Fibroblast of lung (primary cell): ENCODE measurements around the gene TGFBR3. TPM values are rescaled to one million over a fixed set of nuclear protein-coding genes. Genes with fewer than 3 reads are reported as not detected.

Source experiments
- DNase-seq, 2 donors: peaks; one replicate each; pipeline versions ENCODE4 v3.0.0 to v3.0.0-alpha.2; 2010; ENCODE audit warnings: low read depth in 2 of 2
- H2AFZ ChIP-seq: 2 replicates; pipeline ENCODE4 v1.5.1; 2012; ENCODE audit warnings: low read length, control low read depth, inconsistent platforms
- H3K27ac ChIP-seq: 2 replicates; pipeline ENCODE4 v1.5.1; 2011; ENCODE audit warnings: low read length, control low read depth; ENCODE audit not compliant: insufficient read depth
- H3K27me3 ChIP-seq: 2 replicates; pipeline ENCODE4 v1.5.1; 2011; ENCODE audit warnings: mild to moderate bottlenecking, low read length; ENCODE audit not compliant: control insufficient read depth, insufficient read depth
- H3K36me3 ChIP-seq: 2 replicates; pipeline ENCODE4 v1.5.1; 2011; ENCODE audit warnings: low read length; ENCODE audit not compliant: control insufficient read depth, insufficient read depth
- H3K4me1 ChIP-seq: 2 replicates; pipeline ENCODE4 v1.5.1; 2011; ENCODE audit warnings: low read length; ENCODE audit not compliant: control insufficient read depth, insufficient read depth; ENCODE audit errors: extremely low read depth
- H3K4me2 ChIP-seq: 2 replicates; pipeline ENCODE4 v1.5.1; 2011; ENCODE audit warnings: low read length, control low read depth; ENCODE audit not compliant: insufficient read depth; ENCODE audit errors: extremely low read depth
- H3K4me3 ChIP-seq, 4 experiments: fragments of 200-600 bp in 1 of 4; sonication (generic) in 1 of 4; replicated peaks in 1 of 4; 2 replicates each; pipeline ENCODE4 v1.5.1; 2011 to 2016; ENCODE audit warnings: low read length in 4 of 4, low read depth in 3 of 4, mild to moderate bottlenecking in 3 of 4, control low read depth in 2 of 4, inconsistent platforms in 1 of 4, mixed read lengths in 1 of 4; ENCODE audit not compliant: insufficient read depth in 1 of 4; ENCODE audit errors: control extremely low read depth in 1 of 4
- H3K79me2 ChIP-seq: 2 replicates; pipeline ENCODE4 v1.5.1; 2012; ENCODE audit warnings: mild to moderate bottlenecking, low read length, inconsistent platforms; ENCODE audit not compliant: control insufficient read depth, insufficient read depth
- H3K9ac ChIP-seq: 2 replicates; pipeline ENCODE4 v1.5.1; 2011; ENCODE audit warnings: mild to moderate bottlenecking, low read length, control low read depth; ENCODE audit not compliant: insufficient read depth
- H3K9me3 ChIP-seq: 2 replicates; pipeline ENCODE4 v1.5.1; 2012; ENCODE audit warnings: low read depth, low read length; ENCODE audit not compliant: control insufficient read depth, insufficient read depth
- H4K20me1 ChIP-seq: 2 replicates; pipeline ENCODE4 v1.5.1; 2011; ENCODE audit warnings: low read length; ENCODE audit not compliant: control insufficient read depth, insufficient read depth; ENCODE audit errors: extremely low read depth
- CTCF ChIP-seq, 2 donors: IDR thresholded peaks in 1 of 2; conservative IDR thresholded peaks in 1 of 2; 1 replicate in 1 of 2; 2 replicates in 1 of 2; pipeline ENCODE4 v1.5.1; 2011 to 2012; ENCODE audit warnings: low read length in 2 of 2, control low read depth in 1 of 2, inconsistent platforms in 1 of 2, low read depth in 1 of 2, mild to moderate bottlenecking in 1 of 2
- EZH2 ChIP-seq: IDR thresholded peaks from 2 replicates; pipeline ENCODE4 v1.5.1; 2012; ENCODE audit warnings: low read length, control low read depth, mild to moderate bottlenecking; ENCODE audit errors: missing control alignments
- polyA plus RNA-seq, 2 donors: library from polyadenylated mRNA; depleted of rRNA in 1 of 2; stranded (reverse) in 1 of 2; unstranded in 1 of 2; fragments of >200 nt; gene quantifications; 2 replicates each; pipeline ENCODE4 v1.2.1, GENCODE V29; 2011 to 2012; ENCODE audit warnings: missing spikeins in 1 of 2
- total RNA-seq: library from RNA; depleted of rRNA; stranded (reverse); fragments of >200 nt; gene quantifications from 2 replicates; pipeline ENCODE4 v1.2.1, GENCODE V29; 2014

Gene TGFBR3
- total and polyA plus RNA-seq, 2 donors (not counting 1 experiment from before 2014, with no cell fraction given), result 68.3 to 98.1 TPM

DNA sequence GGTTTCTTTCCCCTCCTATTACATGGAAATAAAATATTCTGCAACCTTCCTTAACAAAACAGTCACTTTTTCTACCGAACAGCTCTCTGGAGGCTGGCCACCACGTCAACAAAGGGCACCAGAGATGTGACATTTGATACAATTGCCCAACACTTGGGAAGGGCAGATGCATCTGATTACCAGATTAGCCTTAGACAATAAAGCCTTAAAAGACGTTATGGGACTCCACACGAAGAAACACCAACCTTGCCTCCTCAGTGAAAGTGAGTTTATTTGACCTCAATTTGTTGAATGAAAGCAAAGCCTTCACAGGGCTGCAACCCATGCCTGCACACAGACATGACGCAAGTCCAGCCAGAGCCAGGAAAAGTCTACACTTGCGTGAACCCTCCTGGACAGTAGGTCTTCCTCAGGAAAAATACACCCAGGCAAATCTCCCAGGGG lies 136.1 kb downstream of the TGFBR3 start:
- Histone ChIP-seq H2AFZ (no peak overlapping the region), H3K4me1 (peaks cover 15% of the 10 kb centered on the region), H3K9me3 (no peaks in the 10 kb centered on the region), H3K9ac (no peak overlapping the region), H3K4me2 (no peak overlapping the region), H3K27me3 (no peaks in the 10 kb centered on the region), H3K36me3 (no peaks in the 10 kb centered on the region), H4K20me1 (no peaks in the 10 kb centered on the region), H3K27ac (no peak overlapping the region), H3K4me3 (no peak overlapping the region), H3K79me2 (no peaks in the 10 kb centered on the region)
- TF ChIP-seq EZH2 (no peak), CTCF (conservative IDR thresholded peaks at IDR 0.05 in 1 of 2, IDR thresholded peaks at IDR 0.05 in 1 of 2; ENCODE audit: low read depth in 1 of 2, low read length in 2 of 2) (no peak)
- no peak for DNase-seq

GRCh38 chr1:91747666-91748065 lies 138.3 kb downstream of the TGFBR3 start:
- no peaks in the 10 kb centered on the region for H4K20me1 ChIP-seq
- H3K4me1 ChIP-seq, result peaks cover 15% of the 10 kb centered on the region
- no peaks in the 10 kb centered on the region for H3K36me3 ChIP-seq
- H3K9ac ChIP-seq, result no peak overlapping the region
- H2AFZ ChIP-seq, result no peak overlapping the region
- H3K4me3 ChIP-seq, result no peak overlapping the region
- H3K27me3 ChIP-seq, result no peaks in the 10 kb centered on the region
- TF ChIP-seq EZH2 (no peak), CTCF (conservative IDR thresholded peaks at IDR 0.05 in 1 of 2, IDR thresholded peaks at IDR 0.05 in 1 of 2; ENCODE audit: low read depth in 1 of 2, low read length in 2 of 2) (no peak)
- DNase-seq, result no peak
- H3K79me2 ChIP-seq, result no peaks in the 10 kb centered on the region
- no peak overlapping the region for H3K4me2 ChIP-seq
- H3K27ac ChIP-seq, result no peak overlapping the region
- no peaks in the 10 kb centered on the region for H3K9me3 ChIP-seq

GRCh38 chr1:91746728-91747338 lies 139.1 kb downstream of the TGFBR3 start:
- no peaks in the 10 kb centered on the region for H4K20me1 ChIP-seq
- no peak overlapping the region for H3K9ac ChIP-seq
- H3K27me3 ChIP-seq, result no peaks in the 10 kb centered on the region
- H3K4me1 ChIP-seq, result peaks cover 13% of the 10 kb centered on the region
- no peak overlapping the region for H2AFZ ChIP-seq
- no peaks in the 10 kb centered on the region for H3K9me3 ChIP-seq
- no peak overlapping the region for H3K4me3 ChIP-seq
- no peak overlapping the region for H3K4me2 ChIP-seq
- TF ChIP-seq CTCF (conservative IDR thresholded peaks at IDR 0.05 in 1 of 2, IDR thresholded peaks at IDR 0.05 in 1 of 2; ENCODE audit: low read depth in 1 of 2, low read length in 2 of 2) (no peak), EZH2 (no peak)
- H3K27ac ChIP-seq, result no peak overlapping the region
- no peaks in the 10 kb centered on the region for H3K79me2 ChIP-seq
- H3K36me3 ChIP-seq, result no peaks in the 10 kb centered on the region
- DNase-seq, result no peak
